OCI-LY7 (cell line): ENCODE results near the gene AHR. TPM values are rescaled to one million over a fixed set of nuclear protein-coding genes. Genes with fewer than 3 reads are reported as not detected.

Source experiments
- BruUV-seq: library from RNA; stranded (reverse); fragments of 400-500 nt; replicated peaks from 2 replicates; lab custom pipeline; 2021; lab: Mats Ljungman, UMichigan
- CTCF ChIA-PET: fragments of 300-600 bp; sonication (Branson Sonifier 250); formaldehyde crosslinking; loops from one replicate; lab custom pipeline; 2022; ENCODE audit warnings: antibody characterized with exemption; ENCODE audit not compliant: unreplicated experiment; lab: Charles Lee
- POLR2A ChIA-PET: fragments of 300-600 bp; sonication (Branson Sonifier 250); formaldehyde crosslinking; loops from one replicate; lab custom pipeline; 2022; ENCODE audit warnings: antibody characterized with exemption; lab: Charles Lee
- DNase-seq: peaks from one replicate; pipeline ENCODE4 v3.0.0-alpha.2; 2015; ENCODE audit warnings: low spot score
- H2AFZ ChIP-seq: fragments of 200-600 bp; sonication (generic), shearing (Covaris generic); 2 replicates; pipeline ENCODE4 v1.6.1; 2014; ENCODE audit warnings: mild to moderate bottlenecking, antibody characterized with exemption, low read length, moderate library complexity
- H3K27ac ChIP-seq: fragments of 200-600 bp; sonication (generic); 2 replicates; pipeline ENCODE4 v1.5.1; 2014; ENCODE audit warnings: mixed run types, low read depth, mild to moderate bottlenecking, moderate library complexity, low read length, inconsistent platforms; ENCODE audit not compliant: poor library complexity, severe bottlenecking
- H3K36me3 ChIP-seq: fragments of 200-600 bp; sonication (generic); 2 replicates; pipeline ENCODE4 v1.6.1; 2014; ENCODE audit warnings: mild to moderate bottlenecking, antibody characterized with exemption, low read length, moderate library complexity, mixed read lengths; ENCODE audit not compliant: insufficient read depth
- H3K4me1 ChIP-seq: fragments of 200-600 bp; sonication (generic); 2 replicates; pipeline ENCODE4 v1.5.1; 2014; ENCODE audit warnings: mild to moderate bottlenecking, low read length; ENCODE audit not compliant: insufficient read depth, poor library complexity, severe bottlenecking
- H3K4me2 ChIP-seq: fragments of 200-600 bp; sonication (generic); 2 replicates; pipeline ENCODE4 v1.6.1; 2014; ENCODE audit warnings: mild to moderate bottlenecking, low read length
- H3K4me3 ChIP-seq: fragments of 200-600 bp; sonication (generic); 2 replicates; pipeline ENCODE4 v1.5.1; 2014; ENCODE audit warnings: mild to moderate bottlenecking, low read depth, low read length; ENCODE audit not compliant: poor library complexity, severe bottlenecking
- H3K79me2 ChIP-seq: fragments of 200-600 bp; sonication (generic); 2 replicates; pipeline ENCODE4 v1.6.1; 2016; ENCODE audit warnings: low read depth, mild to moderate bottlenecking, low read length, moderate library complexity, mixed read lengths; ENCODE audit not compliant: insufficient read depth
- H3K9me2 ChIP-seq: fragments of 200-600 bp; sonication (generic); 2 replicates; pipeline ENCODE4 v1.6.1; 2016; ENCODE audit warnings: mild to moderate bottlenecking, low read length, mixed read lengths; ENCODE audit not compliant: insufficient read depth
- H3K9me3 ChIP-seq: fragments of 200-600 bp; sonication (generic); 2 replicates; pipeline ENCODE4 v1.6.1; 2014; ENCODE audit warnings: mild to moderate bottlenecking, mixed run types, low read length, mixed read lengths
- H4K20me1 ChIP-seq: fragments of 200-600 bp; sonication (generic); 2 replicates; pipeline ENCODE4 v1.6.1; 2014; ENCODE audit warnings: mild to moderate bottlenecking, antibody characterized with exemption, low read length, moderate library complexity, mixed read lengths; ENCODE audit not compliant: insufficient read depth
- EZH2phosphoT487 ChIP-seq: fragments of 200-600 bp; sonication (generic); IDR thresholded peaks from 2 replicates; pipeline ENCODE4 v1.6.1; 2018; ENCODE audit warnings: low read depth, borderline replicate concordance, mild to moderate bottlenecking, mixed run types, antibody characterized with exemption, low read length, moderate library complexity, mixed read lengths
- intact Hi-C: fragments of 100-400 bp; cut with micrococcal nuclease; formaldehyde crosslinking; loops from one replicate; pipeline ENCODE4 v1.10.0; 2022; ENCODE audit not compliant: unreplicated experiment
- total RNA-seq, 2 experiments: library from RNA; depleted of rRNA in 1 of 2; stranded (reverse); fragments of >200 nt in 1 of 2; shearing (Covaris generic) in 1 of 2; gene quantifications; 2 replicates each; pipeline ENCODE4 v1.2.3, GENCODE V29; 2014 to 2022
- TF ChIP-seq, protein P1 (sequence below): fragments of 200-600 bp; sonication (generic); conservative IDR thresholded peaks from 2 replicates; pipeline ENCODE4 v1.5.1; 2014; ENCODE audit warnings: mild to moderate bottlenecking, antibody characterized with exemption, low read length, moderate library complexity, mixed read lengths

AHR gene
- total RNA-seq, 2 experiments from 2014 or later: not detected

DNA sequence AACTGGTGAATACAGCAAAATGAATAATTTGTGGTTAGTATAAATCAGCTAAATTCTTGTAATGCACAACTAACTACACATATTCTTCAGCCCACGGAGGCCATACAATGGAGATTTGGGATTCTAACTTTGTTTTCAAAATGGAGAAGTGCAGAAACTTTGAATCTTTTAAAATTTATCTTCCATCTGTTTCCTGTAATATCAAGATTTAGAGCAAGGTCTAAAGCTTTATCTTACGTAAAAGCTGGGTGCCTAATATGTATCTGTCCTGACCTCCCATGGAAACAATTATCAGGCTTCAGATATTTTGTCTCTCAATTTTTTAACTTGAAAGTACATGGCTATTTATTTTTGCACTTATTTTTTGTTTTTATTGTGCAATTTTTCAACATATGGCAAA is 5.0 kb upstream of the AHR start:
- TF ChIP-seq, protein P1, sequence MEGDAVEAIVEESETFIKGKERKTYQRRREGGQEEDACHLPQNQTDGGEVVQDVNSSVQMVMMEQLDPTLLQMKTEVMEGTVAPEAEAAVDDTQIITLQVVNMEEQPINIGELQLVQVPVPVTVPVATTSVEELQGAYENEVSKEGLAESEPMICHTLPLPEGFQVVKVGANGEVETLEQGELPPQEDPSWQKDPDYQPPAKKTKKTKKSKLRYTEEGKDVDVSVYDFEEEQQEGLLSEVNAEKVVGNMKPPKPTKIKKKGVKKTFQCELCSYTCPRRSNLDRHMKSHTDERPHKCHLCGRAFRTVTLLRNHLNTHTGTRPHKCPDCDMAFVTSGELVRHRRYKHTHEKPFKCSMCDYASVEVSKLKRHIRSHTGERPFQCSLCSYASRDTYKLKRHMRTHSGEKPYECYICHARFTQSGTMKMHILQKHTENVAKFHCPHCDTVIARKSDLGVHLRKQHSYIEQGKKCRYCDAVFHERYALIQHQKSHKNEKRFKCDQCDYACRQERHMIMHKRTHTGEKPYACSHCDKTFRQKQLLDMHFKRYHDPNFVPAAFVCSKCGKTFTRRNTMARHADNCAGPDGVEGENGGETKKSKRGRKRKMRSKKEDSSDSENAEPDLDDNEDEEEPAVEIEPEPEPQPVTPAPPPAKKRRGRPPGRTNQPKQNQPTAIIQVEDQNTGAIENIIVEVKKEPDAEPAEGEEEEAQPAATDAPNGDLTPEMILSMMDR: no peak
- no peak for TF ChIP-seq EZH2phosphoT487
- no TSS peak for BruUV-seq
- no peaks in the 10 kb centered on the region for H3K36me3 ChIP-seq
- no peaks in the 10 kb centered on the region for H3K9me2 ChIP-seq
- no peak overlapping the region for H3K4me3 ChIP-seq
- no peaks in the 10 kb centered on the region for H3K79me2 ChIP-seq
- no peak overlapping the region for H3K27ac ChIP-seq
- ChIA-PET POLR2A (no interaction called here), CTCF (interaction anchor here (0.6 kb wide), 1 partner anchor 798 kb away, joined by 3 read pairs; no protein-coding TSS in a partner anchor)
- no peaks in the 10 kb centered on the region for H3K4me1 ChIP-seq
- H3K9me3 ChIP-seq: no peaks in the 10 kb centered on the region
- no peak for DNase-seq
- no peak overlapping the region for H3K4me2 ChIP-seq
- no peak overlapping the region for H2AFZ ChIP-seq
- intact Hi-C loops: no loop called here
- H4K20me1 ChIP-seq: no peaks in the 10 kb centered on the region

DNA sequence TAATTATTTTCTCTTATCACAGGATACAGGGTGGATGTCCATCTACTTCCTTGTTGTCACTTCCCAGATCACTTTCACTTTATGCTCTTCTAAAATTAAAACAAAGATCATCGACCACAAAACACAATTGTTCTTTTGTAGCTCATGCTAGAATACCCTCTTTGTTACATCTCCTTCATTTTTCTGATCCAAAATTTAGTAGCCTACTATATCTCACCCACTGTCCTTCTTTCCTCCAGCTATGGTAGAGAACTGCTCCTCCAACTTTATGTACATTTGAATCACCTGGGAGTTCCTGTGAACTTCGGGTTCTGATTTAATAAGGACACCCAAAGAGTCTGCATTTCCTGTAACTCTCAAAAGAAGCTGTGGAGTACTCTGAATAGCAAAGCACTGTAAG is 1.2 kb upstream of the AHR start:
- POLR2A ChIA-PET: interaction anchor here (0.7 kb wide), 1 partner anchor 1174 kb away, joined by 3 read pairs; no protein-coding TSS in a partner anchor
- no peaks in the 10 kb centered on the region for H4K20me1 ChIP-seq
- H3K9me2 ChIP-seq: no peaks in the 10 kb centered on the region
- CTCF ChIA-PET: no interaction called here
- peak overlapping the region; percentile 44; the same call in 1 of the 2 replicates for H2AFZ ChIP-seq
- intact Hi-C loops: no loop called here
- BruUV-seq: no TSS peak
- no peak overlapping the region for H3K4me2 ChIP-seq
- H3K9me3 ChIP-seq: no peaks in the 10 kb centered on the region
- TF ChIP-seq EZH2phosphoT487: no peak
- TF ChIP-seq, protein P1: no peak
- no peaks in the 10 kb centered on the region for H3K79me2 ChIP-seq
- H3K4me1 ChIP-seq: no peaks in the 10 kb centered on the region
- H3K27ac ChIP-seq: no peak overlapping the region
- no peaks in the 10 kb centered on the region for H3K36me3 ChIP-seq
- no peak for DNase-seq
- no peak overlapping the region for H3K4me3 ChIP-seq

GRCh38 chr7:17298840-17299482 is 509 bp downstream of the AHR start:
- no peaks in the 10 kb centered on the region for H3K36me3 ChIP-seq
- no peaks in the 10 kb centered on the region for H3K9me3 ChIP-seq
- H3K27ac ChIP-seq: no peak overlapping the region
- TF ChIP-seq, protein P1: no peak
- TF ChIP-seq EZH2phosphoT487: no peak
- BruUV-seq: no TSS peak
- no peaks in the 10 kb centered on the region for H3K9me2 ChIP-seq
- H2AFZ ChIP-seq: no peak overlapping the region
- H4K20me1 ChIP-seq: no peaks in the 10 kb centered on the region
- no peaks in the 10 kb centered on the region for H3K4me1 ChIP-seq
- H3K79me2 ChIP-seq: no peaks in the 10 kb centered on the region
- no peak for DNase-seq
- POLR2A ChIA-PET: no interaction called here
- intact Hi-C loops: no loop called here
- H3K4me3 ChIP-seq: no peak overlapping the region
- CTCF ChIA-PET: no interaction called here
- H3K4me2 ChIP-seq: peak overlapping the region; percentile 56; the same call in 1 of the 2 replicates
